Uterus (tissue), 4 donors: Measurements from ENCODE around the gene TOP1. TPM values are rescaled to one million over a fixed set of nuclear protein-coding genes. Genes with fewer than 3 reads are reported as not detected.

ENCODE experiments used
- DNase-seq, 2 donors: peaks; one replicate each; pipeline ENCODE4 v3.0.0-alpha.2; 2019 to 2020
- H3K27ac ChIP-seq, 2 donors: fragments of 200-600 bp; sonication (generic); 1 replicate in 1 of 2; 2 replicates in 1 of 2; pipeline ENCODE4 v1.5.1; 2016 to 2018
- H3K27me3 ChIP-seq, 2 donors: fragments of 200-600 bp; sonication (generic); one replicate each; pipeline ENCODE4 v1.5.1; 2018 to 2019; ENCODE audit warnings: control low read depth in 1 of 2
- H3K36me3 ChIP-seq, 2 donors: fragments of 200-600 bp; sonication (generic); one replicate each; pipeline ENCODE4 v1.5.1; 2019; ENCODE audit warnings: control low read depth in 1 of 2
- H3K4me1 ChIP-seq, 2 donors: fragments of 200-600 bp; sonication (generic); one replicate each; pipeline ENCODE4 v1.5.1; 2018 to 2019; ENCODE audit warnings: control low read depth in 1 of 2
- H3K4me3 ChIP-seq, 2 donors: fragments of 200-600 bp; sonication (generic); 1 replicate in 1 of 2; 2 replicates in 1 of 2; pipeline ENCODE4 v1.5.1; 2018 to 2019; ENCODE audit warnings: mild to moderate bottlenecking in 1 of 2
- H3K9me3 ChIP-seq, 2 donors: fragments of 200-600 bp; sonication (generic); one replicate each; pipeline ENCODE4 v1.5.1; 2019; ENCODE audit warnings: control low read depth in 1 of 2
- POLR2A ChIP-seq, 2 donors: fragments of 450-650 bp; IDR thresholded peaks; one replicate each; pipeline ENCODE4 v1.6.1; 2016; ENCODE audit warnings: antibody characterized with exemption in 2 of 2, mild to moderate bottlenecking in 1 of 2, moderate library complexity in 1 of 2
- intact Hi-C: fragments of 100-400 bp; cut with DNase I; formaldehyde crosslinking; loops from one replicate; pipeline ENCODE4 v1.15.1; 2023; ENCODE audit warnings: low total_unique reads
- total RNA-seq, 4 donors: library from RNA; depleted of rRNA in 3 of 4; stranded (reverse); fragments of >200 nt in 3 of 4; gene quantifications; one replicate each; pipeline versions ENCODE4 v1.1.0 to v1.2.4, GENCODE V29; 2014 to 2023
- TF ChIP-seq, protein P1 (sequence below), 4 experiments: fragments of 200-600 bp in 2 of 4; fragments of 450-650 bp in 2 of 4; sonication (generic) in 2 of 4; IDR thresholded peaks; one replicate each; pipeline ENCODE4 v1.5.1; 2016 to 2019; ENCODE audit warnings: antibody characterized with exemption in 4 of 4, mild to moderate bottlenecking in 2 of 4, moderate library complexity in 1 of 4
- donor health status: DM: yes; HTN: yes; CAD: no.

Gene TOP1
- total RNA-seq, 4 donors from 2014 or later, result 20.5 to 47.1 (median 35.4) TPM

- H3K4me3 ChIP-seq, result no peak overlapping the region
- peak; percentile 7 to 9 for DNase-seq
- no peaks in the 10 kb centered on the region for H3K27me3 ChIP-seq
- H3K36me3 ChIP-seq, result no peaks in the 10 kb centered on the region
- intact Hi-C loops, result loop anchor here (5.0 kb wide), 1 partner anchor 62 kb away; no protein-coding TSS in a partner anchor
- H3K27ac ChIP-seq, result peak overlapping the region; percentile 71 to 85
- TF ChIP-seq, protein P1, sequence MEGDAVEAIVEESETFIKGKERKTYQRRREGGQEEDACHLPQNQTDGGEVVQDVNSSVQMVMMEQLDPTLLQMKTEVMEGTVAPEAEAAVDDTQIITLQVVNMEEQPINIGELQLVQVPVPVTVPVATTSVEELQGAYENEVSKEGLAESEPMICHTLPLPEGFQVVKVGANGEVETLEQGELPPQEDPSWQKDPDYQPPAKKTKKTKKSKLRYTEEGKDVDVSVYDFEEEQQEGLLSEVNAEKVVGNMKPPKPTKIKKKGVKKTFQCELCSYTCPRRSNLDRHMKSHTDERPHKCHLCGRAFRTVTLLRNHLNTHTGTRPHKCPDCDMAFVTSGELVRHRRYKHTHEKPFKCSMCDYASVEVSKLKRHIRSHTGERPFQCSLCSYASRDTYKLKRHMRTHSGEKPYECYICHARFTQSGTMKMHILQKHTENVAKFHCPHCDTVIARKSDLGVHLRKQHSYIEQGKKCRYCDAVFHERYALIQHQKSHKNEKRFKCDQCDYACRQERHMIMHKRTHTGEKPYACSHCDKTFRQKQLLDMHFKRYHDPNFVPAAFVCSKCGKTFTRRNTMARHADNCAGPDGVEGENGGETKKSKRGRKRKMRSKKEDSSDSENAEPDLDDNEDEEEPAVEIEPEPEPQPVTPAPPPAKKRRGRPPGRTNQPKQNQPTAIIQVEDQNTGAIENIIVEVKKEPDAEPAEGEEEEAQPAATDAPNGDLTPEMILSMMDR (IDR thresholded peaks at IDR 0.05), result no peak
- TF ChIP-seq POLR2A (IDR thresholded peaks at IDR 0.05), result no peak
- H3K9me3 ChIP-seq, result no peaks in the 10 kb centered on the region
- H3K4me1 ChIP-seq, result peaks cover 0 to 6% of the 10 kb centered on the region in 2 donors
These were observed 141.9 kb downstream of the TOP1 start for GRCh38 chr20:41170386-41171105.

DNA sequence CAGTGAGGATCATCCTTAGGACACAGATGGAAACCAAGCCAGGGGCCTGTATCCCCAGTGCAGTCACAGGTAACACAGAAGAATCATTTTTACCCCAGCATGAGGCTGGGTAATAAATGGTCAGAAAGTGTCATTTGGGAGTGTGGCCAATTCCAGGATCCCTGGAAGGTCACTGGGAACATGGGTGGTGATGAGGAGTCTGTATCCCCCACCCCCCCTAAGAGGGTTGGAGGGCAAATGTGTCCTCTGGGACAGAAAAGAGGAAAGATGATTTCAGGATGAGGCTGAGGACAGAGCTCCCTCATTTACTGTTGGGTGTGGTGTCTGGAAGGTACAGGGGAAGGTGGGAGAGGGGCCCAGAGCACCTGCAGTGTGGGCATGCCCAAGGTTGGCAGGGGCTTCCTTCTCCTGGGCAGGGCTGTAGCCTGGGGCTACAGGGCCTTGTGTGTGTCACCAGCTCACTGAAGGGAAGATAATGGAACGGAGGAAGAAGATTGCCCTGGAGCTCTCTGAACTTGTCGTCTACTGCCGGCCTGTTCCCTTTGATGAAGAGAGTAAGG is 143.2 kb downstream of the TOP1 start:
- no peak overlapping the region for H3K4me3 ChIP-seq
- DNase-seq, result peak; percentile 5 to 14
- no peak for TF ChIP-seq POLR2A (IDR thresholded peaks at IDR 0.05)
- TF ChIP-seq, protein P1 (IDR thresholded peaks at IDR 0.05), result no peak
- H3K27me3 ChIP-seq, result no peaks in the 10 kb centered on the region
- H3K36me3 ChIP-seq, result no peaks in the 10 kb centered on the region
- peaks cover 0 to 6% of the 10 kb centered on the region in 2 donors for H3K4me1 ChIP-seq
- intact Hi-C loops, result loop anchor here (2.0 to 5.0 kb wide), 2 partner anchors 60 to 169 kb away; partner anchors contain the start of gene LPIN3
- H3K27ac ChIP-seq, result peak overlapping the region; percentile 71 to 85
- H3K9me3 ChIP-seq, result no peaks in the 10 kb centered on the region

DNA sequence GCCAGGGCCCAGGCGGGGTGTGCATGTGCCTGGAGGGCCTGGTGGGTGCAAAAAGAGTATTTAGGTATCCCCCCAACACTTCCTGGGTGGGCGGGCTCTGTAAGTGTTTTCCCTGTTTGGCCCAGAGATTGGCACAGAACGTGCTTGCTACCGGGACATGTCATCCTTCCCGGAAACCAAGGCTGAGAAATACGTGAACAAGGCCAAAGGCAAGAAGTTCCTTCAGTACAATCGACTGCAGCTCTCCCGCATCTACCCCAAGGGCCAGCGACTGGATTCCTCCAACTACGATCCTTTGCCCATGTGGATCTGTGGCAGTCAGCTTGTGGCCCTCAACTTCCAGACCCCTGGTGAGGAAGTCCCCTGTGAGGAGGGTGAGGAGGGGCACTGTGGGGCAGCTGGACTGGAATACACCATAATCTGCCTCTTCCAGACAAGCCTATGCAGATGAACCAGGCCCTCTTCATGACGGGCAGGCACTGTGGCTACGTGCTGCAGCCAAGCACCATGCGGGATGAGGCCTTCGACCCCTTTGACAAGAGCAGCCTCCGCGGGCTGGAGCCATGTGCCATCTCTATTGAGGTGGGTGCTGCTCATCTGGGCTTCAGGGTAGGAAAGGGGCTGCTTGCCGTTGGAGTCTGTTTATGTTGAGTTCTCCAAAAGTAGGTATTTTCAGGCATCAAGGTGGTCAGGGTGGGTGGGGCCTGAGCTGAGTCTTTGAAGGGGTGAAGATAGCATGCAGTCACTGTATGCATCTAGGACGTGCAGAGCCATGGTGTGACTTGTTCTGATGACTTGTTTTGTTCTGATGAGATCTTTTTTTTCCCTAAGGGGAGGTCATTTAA is 143.9 kb downstream of the TOP1 start:
- Histone ChIP-seq H3K4me1 (peaks cover 0 to 6% of the 10 kb centered on the region in 2 donors), H3K9me3 (no peaks in the 10 kb centered on the region), H3K27ac (peak overlapping the region; percentile 71 to 85), H3K27me3 (no peaks in the 10 kb centered on the region), H3K36me3 (no peaks in the 10 kb centered on the region), H3K4me3 (no peak overlapping the region)
- DNase-seq, result peak; percentile 31 to 50
- intact Hi-C loops, result loop anchor here (2.0 to 5.0 kb wide), 2 partner anchors 60 to 168 kb away; partner anchors contain the start of gene LPIN3
- no peak for TF ChIP-seq POLR2A (IDR thresholded peaks at IDR 0.05)
- TF ChIP-seq, protein P1 (IDR thresholded peaks at IDR 0.05), result no peak

GRCh38 chr20:41173161-41173721 is 144.6 kb downstream of the TOP1 start:
- Histone ChIP-seq H3K9me3 (no peaks in the 10 kb centered on the region), H3K27me3 (no peaks in the 10 kb centered on the region), H3K4me1 (peaks cover 0 to 11% of the 10 kb centered on the region in 2 donors), H3K27ac (peak overlapping the region; percentile 71 to 85), H3K4me3 (no peak overlapping the region), H3K36me3 (no peaks in the 10 kb centered on the region)
- DNase-seq, result peak; percentile 91 to 92
- intact Hi-C loops, result loop anchor here (2.0 to 5.0 kb wide), 2 partner anchors 59 to 168 kb away; partner anchors contain the start of gene LPIN3
- TF ChIP-seq, protein P1 (IDR thresholded peaks at IDR 0.05), result peak; percentile 98 to 99 (median 98)
- TF ChIP-seq POLR2A (IDR thresholded peaks at IDR 0.05), result no peak
